CD4-positive, alpha-beta T cell treated with Interleukin-4 for 1 hour (primary cell): ENCODE data around the gene RPL39.
"Not testable (repeated sequence)": the region's sequence is repeated elsewhere in the genome, so short reads cannot be mapped to it uniquely, and the experiment has no call there.

Source experiments
- DNase-seq, 2 donors: peaks; one replicate each; pipeline ENCODE4 v3.0.0-alpha.2; 2020 to 2022

Gene RPL39

DNA sequence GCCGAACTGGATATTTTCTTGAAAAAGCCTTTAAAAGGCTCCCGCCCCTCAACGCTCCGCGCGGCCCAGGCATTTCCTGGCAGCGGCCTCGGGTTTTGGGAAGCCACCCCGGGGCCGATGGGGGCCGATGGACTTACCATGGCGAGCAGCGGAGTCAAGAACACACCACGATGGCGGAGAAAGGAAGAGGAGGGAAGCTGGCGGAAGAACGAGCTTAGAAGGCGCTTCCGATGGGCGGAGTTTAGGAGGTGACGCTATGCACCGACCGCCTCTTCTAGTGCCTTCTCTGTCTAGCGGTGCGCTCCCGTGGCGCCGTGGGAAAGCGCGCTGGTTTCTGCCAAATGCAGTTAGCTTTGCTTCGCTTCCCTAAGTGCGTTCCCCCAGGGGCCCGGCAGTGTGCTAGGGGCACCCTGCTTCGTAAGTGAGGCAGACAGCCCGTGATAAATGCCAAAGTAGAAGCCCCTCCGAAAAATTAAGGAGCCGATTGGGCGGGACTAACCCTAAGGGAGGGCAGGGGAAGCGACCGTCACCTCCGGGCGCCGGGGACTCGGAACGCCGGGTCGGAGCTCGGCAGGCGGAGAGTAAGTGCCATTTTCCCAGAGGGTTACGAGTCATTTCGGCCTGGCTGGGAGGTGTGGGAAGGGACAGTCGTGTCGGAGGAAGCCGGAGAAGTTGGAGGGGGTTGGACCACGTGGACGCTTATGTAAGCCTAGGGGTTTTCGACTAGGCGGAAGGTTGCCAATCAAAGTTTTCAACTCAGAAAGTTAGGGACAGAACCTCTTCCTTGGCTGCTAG is at the start of gene RPL39:
Gene RPL39, minus strand, starts transcription at position 194 of the 795 bp plus-strand sequence. Its CDS starts 54 bp downstream, at position 140.
- DNase-seq, result peak; percentile 88 to 90

DNA sequence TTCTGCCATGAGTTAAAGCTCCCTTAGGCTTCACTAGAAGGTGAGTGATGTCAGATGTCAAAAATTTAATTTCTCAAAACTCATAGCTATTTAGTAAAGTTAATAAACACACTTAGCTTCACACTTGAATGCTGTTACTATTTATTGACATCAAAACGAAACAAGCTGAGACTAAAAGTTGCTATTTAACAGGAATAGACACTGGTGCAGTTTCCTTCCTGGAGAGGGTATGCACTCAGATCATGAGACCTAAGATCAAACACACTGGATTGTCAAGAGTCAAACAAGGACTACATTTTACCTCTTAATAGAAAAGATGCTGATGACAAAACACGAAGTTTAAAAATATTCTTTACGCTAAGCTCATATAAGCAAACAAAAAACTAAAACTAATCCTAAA is 42.5 kb upstream of the RPL39 start:
- no peak for DNase-seq

DNA sequence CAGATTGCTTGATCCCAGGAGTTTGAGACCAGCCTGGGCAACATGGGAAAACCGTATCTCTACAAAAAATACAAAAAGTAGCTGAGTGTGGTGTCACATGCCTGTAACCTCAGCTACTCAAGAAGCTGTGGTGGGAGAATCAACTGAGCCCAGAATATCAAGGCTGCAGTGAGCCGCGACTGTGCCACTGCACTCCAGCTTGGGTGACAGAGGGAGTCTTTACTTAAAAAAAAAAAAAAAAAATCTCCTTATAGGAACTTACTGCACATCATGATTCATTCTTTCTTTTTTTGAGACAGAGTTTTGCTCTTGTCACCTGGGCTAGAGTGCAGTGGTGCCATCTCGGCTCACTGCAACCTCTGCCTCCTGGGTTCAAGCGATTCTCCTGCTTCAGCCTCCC is 37.0 kb upstream of the RPL39 start:
- no peak for DNase-seq

DNA sequence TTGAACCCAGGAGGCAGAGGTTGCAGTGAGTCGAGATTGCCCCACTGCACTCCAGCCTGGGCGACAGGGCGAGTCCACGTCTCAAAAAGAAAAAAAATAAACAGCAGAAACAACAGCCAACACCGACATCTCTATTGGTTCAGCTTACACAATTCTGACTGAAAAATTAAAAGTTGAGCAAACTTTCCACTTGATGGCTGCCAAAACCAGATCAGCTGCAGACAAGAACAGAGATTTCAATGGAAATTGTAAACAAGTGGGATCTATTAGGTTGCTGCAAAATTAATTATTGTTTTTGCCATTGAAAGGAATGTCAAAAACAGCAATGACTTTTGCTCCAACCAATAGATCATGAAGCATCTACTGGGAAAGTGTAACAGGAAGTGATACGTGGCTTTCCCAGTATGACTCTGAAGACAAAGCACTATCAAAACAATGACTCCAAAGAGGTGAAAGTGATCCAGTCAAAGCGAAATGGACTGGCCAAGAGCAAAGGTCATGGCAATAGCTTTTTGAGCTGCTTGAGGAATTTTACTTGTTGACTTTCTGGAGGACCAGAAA is 35.0 kb upstream of the RPL39 start:
- no peak for DNase-seq

DNA sequence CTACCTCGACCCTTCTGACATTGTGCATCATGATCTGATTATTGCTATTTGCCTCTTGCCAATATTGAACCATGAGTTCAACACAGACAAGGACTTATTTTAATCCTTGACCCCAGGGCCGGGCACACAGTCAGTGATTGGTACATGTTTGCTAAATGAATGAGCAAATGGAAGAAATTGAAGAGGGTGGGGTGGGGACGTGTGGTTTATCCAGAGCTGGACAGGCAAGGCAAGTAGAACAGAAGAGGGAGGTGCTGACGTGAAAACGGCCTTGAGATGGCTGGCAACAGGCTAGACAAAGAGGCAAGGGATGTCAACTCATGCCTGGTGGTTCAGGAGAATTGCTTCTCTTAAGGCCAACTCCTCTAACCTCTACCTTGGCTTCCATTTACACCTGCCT is 32.8 kb upstream of the RPL39 start:
- DNase-seq, result not testable (repeated sequence)

DNA sequence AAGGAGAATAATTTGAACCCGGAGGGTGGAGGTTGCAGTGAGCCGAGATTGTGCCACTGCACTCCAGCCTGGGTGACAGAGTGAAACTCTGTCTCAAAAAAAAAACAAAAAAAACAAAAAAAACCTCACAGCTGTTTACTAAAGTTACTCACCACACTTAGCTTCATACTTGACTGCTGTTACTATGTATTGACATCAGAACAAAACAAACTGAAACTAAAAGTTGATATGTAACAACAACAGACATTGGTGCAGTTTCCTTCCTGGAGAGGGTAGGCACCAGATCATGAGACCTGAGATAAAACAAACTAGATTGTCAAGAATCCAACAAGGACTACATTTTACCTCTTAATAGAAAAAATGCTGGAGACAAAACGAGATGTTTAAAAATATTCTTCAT is 30.3 kb upstream of the RPL39 start:
- DNase-seq, result peak; percentile 15 to 83

DNA sequence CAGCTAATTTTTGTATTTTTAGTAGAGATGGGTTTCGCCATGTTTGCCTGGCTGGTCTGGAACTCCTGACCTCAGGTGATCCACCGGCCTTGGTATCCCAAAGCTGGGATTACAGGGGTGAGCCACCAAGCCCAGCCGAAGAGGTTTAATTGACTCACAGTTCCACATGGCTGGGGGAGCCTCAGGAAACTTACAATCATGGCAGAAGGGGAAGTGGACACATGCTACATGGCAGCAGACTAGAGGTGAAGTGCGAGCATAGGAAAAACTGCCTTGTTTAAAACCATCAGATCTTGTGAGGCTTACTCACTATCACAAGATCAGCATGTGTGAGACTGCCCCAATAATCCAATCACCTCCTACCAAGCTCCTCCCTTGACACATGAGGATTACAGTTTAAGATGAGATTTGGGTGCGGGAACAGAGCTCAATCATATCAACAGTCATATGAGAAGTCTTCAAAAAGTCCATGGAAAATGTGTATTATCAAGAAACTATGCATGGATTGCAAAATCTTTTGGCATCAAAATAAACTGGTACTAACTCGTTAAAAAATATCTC is 25.8 kb upstream of the RPL39 start:
- no peak for DNase-seq

DNA sequence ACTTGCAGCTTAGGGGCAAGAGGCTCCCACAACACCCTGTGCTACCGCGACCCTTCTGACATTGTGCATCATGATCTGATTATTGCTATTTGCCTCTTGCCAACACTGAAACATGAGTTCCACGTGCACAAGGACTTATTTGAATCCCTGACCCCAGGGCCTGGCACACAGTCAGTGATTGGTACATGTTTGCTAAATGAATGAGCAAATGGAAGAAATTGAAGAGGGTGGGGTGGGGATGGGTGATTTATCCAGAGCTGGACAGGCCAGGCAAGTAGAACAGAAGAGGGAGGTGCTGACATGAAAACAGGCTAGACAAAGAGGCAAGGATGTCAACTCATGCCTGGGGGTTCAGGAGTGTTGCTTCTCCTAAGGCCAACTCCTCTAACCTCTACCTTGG is 24.9 kb upstream of the RPL39 start:
- DNase-seq, result no peak

DNA sequence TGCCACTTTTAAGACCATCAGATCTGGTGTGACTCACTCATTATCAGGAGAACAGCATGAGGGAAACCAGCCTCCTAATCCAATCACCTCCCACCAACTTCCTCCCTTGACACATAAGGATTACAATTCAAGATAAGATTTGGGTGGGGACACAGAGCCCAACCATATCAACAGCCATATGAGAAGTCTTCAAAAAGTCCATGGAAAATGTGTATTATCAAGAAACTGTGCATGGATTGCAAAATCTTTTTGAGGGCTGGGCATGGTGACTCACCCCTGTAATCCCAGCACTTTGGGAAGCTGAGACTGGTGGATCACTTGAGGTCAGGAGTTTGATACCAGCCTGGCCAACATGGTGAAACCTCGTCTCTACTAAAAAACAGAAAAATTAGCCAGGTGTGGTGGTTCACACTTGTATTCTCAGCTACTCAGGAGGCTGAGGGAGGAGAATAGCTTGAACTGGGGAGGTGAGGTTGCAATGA is 17.8 kb upstream of the RPL39 start:
- DNase-seq, result no peak

DNA sequence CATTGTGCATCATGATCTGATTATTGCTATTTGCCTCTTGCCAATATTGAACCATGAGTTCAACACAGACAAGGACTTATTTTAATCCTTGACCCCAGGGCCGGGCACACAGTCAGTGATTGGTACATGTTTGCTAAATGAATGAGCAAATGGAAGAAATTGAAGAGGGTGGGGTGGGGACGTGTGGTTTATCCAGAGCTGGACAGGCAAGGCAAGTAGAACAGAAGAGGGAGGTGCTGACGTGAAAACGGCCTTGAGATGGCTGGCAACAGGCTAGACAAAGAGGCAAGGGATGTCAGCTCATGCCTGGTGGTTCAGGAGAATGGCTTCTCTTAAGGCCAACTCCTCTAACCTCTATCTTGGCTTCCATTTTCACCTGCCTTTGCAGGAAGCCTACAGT is 17.0 kb upstream of the RPL39 start:
- DNase-seq, result not testable (repeated sequence)

DNA sequence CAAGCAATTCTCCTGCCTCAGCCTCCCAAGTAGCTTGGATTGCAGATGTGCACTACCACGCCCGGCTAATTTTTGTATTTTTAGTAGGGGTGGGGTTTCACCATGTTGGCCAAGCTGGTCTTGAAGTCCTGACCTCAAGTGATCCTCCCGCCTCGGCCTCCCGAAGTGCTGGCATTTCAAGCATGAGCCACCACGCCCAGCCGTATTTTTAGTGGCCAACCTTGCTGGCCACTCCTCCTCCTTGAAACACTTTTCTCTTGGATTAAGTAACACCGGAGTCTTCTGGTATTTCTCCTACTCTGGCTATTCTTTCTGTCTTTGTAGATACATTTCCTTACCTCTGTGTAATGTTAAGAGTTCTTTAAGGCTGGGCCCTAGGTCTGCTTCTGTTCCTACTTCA is 11.1 kb upstream of the RPL39 start:
- no peak for DNase-seq

DNA sequence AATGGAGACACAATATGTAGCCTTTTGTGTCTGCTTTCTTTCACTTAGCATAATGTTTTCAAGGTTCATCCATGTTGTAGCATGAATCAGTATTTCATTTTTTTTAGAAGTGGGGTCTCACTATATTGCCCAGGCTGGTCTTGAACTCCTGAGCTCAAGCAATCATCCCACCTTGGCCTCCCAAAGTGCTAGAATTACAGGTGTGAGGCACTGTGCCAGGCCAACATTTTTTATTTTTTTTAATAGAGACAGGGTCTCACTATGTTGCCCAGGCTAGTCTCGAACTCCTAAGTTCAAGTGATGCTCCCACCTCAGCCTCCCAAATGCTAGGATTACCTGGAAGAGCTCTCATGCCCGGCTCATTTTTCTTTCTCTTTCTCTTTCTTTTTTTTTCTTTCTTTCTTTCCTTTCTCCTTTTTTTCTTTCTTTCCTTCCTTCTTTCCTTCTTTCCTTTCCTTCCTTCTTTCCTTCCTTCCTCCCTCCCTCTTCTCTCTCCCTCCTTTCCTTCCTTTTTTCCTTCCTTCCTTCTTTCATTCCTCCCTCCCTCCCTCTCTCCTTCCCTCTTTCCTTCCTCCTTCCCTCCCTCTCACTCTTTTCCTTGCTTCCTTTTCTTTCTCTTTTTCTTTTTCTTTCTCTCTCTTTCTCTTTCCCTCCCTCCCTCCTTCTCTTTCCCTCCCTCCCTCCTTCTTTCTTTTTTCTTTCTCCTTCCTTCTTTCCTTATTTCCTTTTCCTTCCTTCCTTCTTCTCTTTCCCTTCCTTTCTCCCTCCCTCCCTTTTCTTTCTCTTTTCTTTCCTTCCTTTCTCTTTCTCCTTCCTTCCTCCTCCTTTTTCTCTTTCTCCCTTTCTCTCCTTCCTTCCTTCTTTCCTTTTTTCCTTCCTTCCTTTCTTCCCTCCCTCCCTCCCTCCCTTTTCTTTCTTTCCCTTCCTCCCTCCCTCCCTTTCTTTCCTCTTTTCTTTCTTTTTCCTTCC is 10.1 kb upstream of the RPL39 start:
- no peak for DNase-seq

DNA sequence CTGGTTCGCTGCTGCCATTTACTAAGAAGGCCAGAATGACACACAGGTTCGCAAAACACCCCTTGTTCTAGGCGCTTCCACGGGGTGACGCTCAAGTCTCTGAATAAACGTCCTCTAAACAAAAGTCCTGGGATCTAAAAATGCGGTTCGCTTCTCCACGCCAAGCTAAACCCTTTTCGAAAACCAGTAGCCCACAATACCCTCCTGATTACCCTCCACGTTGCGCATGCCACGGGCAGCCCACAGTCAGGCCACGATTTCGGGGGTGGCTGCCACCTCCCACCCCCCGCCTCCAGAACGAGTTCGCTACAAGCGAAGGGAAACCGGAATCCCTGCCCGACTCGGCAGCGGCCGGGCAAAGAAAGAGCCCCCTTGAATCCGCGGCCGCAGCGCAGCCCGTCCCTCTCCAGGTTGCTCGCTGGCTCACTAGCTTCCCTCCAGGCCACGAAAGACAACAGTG is 423 bp downstream of the RPL39 start:
- peak; percentile 62 to 63 for DNase-seq

DNA sequence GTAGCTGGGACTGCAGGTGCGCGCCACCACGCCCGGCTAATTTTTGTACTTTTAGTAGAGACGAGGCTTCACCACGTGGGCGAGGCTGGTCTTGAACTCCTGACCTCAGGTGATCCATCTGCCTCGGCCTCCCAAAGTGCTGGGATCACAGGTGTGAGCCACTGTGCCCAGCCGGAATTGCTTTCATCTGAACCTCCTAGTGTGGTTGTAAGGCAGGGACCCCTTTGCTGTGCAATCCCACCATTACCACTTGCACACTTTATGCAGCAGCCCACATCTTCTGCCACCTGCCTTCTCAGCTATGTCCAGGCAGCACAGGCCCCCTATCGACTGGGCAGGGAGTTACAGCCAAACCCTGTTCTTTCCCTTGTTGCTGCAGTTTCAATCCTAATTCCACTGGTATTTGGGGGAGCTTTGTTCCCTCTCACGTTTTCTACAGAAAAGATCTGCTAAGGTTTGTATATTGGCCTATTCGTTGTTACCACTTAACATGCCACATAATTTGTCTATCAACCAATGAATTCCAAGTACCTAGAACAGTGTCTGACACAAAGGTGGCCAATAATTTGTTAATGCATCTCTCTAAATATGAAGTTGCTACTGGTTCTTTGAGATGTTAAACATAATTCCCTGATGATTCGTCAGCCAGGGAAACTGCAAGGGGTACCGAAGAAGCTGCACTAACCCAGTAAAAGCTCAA is 6.5 kb downstream of the RPL39 start:
- peak; percentile 42 to 56 for DNase-seq

DNA sequence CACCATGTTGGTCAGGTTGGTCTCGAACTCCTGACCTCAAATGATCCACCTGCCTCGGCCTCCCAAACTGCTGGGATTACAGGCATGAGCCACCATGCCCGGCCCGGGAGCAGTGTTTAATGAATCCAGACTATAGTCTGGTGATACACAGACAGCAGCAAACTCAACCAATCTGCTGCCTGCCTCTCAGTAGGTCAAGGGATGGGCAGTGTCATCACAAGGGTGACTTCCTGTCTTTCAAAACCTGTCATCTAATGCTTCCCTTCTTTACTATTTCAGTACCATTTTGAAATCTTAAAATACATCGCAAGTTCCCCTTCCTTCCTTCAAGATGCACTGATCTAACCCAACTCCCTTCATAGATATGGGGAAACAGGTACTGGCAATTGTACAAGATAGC is 8.4 kb downstream of the RPL39 start:
- DNase-seq, result peak in 1 of 2 donors; percentile 46

DNA sequence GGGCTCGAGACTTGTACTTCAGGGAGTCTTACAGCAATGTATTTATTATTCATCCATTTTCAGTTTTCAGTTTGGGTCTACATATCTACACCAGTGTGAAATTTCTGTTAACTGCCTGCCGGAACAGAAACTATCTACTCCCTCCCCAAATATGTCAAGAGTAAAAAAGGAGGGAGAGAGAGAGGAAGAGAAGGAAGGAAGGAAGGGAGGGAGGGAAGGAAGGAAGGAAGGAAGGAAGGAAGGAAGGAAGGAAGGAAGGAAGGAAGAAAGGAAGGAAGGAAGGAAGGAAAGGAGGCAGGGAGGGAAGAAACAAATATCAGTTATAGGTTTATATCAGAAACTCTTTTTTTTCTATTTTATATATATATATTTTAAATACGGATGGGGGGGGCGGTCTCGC is 12.6 kb downstream of the RPL39 start:
- no peak for DNase-seq

DNA sequence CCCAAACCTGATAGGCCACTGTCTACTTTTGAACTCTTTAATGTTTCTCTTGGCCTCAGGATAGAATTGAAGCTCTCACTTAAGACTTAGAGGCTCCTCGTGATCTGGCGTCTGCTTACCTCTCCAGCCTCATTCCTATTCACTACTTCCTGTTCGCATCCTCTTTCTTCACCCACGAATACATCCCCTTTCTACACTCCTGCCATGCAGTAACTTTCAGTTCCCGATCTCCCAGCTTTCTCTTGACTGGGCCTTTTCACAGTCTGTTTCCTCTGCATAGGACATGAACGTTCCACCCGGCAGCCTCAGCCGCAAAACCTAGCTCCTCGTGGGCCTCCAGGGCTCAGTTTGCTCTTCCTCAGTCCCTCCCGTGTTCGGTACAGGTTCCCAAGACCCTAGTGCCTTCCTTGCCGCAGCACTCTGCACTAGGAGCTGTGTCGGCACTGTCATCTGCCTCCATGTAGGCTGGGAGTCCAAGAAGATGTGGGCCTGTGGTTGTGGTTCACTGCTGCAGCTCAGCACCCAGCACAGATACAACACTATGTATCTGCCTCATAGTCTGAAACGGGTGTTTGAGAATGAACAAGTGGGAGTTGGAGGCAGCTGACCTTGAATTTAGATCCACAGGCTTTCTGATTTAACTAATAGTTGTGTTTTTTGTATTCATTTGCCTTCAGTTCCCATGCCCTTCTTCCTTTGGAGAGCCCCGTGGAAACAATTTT is 15.8 kb downstream of the RPL39 start:
- DNase-seq, result no peak

DNA sequence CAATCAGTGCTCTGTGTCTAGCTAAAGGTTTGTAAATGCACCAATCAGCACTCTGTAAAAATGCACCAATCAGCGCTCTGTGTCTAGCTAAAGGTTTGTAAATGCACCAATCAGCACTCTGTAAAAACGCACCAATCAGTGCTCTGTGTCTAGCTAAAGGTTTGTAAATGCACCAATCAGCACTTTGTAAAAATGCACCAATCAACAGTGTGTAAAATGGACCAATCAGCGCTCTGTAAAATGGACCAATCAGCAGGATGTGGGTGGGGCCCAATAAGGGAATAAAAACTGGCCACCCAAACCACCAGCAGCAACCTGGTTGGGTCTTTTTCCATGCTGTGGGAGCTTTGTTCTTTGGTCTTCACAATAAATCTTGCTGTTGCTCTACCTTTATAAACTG is 22.0 kb downstream of the RPL39 start:
- not testable (repeated sequence) for DNase-seq

DNA sequence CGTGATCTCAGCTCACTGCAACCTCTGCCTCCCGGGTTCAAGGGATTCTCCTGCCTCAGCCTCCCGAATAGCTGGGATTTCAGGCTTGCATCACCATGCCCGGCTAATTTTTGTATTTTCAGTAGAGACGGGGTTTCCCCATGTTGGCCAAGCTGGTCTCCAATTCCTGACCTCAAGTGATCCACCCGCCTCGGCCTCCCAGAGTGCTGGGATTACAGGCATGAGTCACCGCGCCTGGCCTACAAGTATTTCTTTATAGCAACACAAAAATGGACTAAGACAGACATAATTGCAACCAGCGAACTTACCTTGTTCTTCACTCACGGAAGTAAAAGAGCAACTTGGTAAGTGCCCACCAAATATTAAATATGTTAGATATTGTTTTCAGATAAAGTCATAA is 23.0 kb downstream of the RPL39 start:
- not testable (repeated sequence) for DNase-seq

DNA sequence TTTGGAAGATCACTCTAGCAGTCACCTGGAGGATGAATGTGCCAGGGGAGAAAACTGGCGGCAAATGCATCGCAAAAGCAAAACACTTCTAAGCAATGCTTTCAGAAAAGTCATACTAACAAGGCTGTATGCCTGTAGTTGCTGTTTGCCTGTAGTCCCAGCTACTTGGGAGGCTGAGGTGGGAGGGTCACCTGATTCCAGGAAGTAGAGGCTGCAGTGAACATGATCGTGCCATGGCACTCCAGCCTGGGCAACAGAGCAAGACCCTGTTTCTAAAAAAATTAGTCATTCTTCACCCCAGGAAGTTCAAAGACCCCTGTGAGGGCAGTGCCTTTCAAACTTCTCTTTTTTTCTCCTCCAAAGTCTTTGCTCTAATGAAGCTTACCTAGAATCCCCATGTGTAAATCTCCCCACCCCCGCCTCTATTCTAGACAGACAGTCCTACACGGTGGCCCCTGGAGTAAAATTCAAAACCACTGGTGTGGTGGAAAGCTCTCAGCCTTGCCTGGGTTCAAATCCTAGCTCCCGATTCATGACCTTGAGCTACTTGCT is 27.5 kb downstream of the RPL39 start:
- DNase-seq, result no peak

DNA sequence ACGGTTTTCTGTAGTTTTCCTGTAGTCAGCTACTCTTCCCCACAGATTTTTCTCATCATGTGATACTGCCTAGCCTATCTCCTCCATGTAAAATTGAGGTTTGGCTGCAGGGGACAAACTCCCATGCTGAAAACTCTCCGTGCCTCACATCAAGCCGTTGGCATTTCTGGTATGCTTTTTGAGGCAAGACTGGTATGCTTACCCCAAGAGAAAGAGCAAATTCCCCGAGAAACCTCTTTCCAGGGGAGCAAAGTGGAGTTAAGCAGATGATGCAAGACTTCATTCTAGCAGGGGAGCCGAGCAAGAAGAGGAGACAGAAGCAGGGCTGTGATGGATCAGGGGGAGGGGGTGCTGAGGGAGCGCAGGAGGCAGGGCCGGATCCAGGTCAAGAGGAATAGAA is 28.2 kb downstream of the RPL39 start:
- no peak for DNase-seq
